Astrocyte (in vitro differentiated cells and primary cell): Measurements from ENCODE around the gene PPM1B.
"Not testable (repeated sequence)": the region's sequence is repeated elsewhere in the genome, so short reads cannot be mapped to it uniquely, and the experiment has no call there.

Source experiments
- CTCF ChIP-seq: IDR thresholded peaks from 2 replicates; pipeline ENCODE4 v1.5.1; 2011; ENCODE audit warnings: low read depth, mild to moderate bottlenecking, inconsistent platforms, low read length, moderate library complexity; ENCODE audit not compliant: insufficient read depth
- EZH2 ChIP-seq: IDR thresholded peaks from 2 replicates; pipeline ENCODE4 v1.6.1; 2012; ENCODE audit warnings: mild to moderate bottlenecking, low read length, inconsistent platforms; ENCODE audit not compliant: insufficient read depth

- not testable (repeated sequence) for TF ChIP-seq CTCF, EZH2
These were observed 2.8 kb downstream of the PPM1B start for GRCh38 chr2:44171442-44171841.
